HG03103 (cell line): ENCODE measurements around the gene FRMPD2.
"Not testable (repeated sequence)": the region's sequence is repeated elsewhere in the genome, so short reads cannot be mapped to it uniquely, and the experiment has no call there.

Experiments
- ATAC-seq: cut with Tn5 transposase; IDR thresholded peaks from one replicate; pipeline ENCODE4 v1.9.1; 2021; ENCODE audit warnings: low read depth; ENCODE audit not compliant: unreplicated experiment

FRMPD2 gene

DNA sequence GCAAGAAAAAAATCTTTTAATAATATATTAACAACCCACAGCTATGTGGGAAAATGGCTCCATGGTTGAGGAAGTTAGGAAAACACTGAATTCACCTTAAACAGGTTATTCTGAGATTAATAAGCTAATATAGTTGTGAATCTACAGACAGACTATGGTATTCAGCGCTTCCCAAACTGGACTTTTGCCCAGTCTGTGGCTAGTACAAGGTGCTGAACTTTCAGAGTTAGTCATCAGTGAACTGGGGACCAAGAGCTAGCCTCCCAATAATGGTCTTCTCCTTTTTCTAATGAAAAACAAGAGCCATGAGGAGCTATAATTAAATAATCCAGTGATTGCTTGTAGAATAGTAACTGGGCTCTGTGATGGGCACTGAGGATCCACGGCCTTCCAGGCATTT is 65.3 kb downstream of the FRMPD2 start:
- no peak for ATAC-seq

DNA sequence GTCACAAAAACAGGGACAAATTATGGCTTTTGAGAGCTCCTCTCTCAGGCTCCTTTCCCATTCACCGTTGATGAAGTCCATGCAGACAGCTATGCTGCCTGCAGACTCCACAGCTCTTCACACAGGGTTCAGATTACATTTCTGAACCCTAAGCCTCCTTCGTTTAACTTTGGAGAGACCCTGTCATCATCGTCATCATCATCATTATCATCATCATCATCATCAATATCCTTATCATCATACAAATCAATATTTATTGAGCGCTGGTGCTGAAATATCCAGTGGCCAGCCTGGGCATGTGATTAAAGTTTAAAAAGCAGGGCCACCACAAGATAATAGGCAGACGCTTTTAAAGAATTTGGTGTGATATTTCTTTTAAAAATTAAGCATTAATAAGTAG is 66.6 kb downstream of the FRMPD2 start:
- no peak for ATAC-seq

DNA sequence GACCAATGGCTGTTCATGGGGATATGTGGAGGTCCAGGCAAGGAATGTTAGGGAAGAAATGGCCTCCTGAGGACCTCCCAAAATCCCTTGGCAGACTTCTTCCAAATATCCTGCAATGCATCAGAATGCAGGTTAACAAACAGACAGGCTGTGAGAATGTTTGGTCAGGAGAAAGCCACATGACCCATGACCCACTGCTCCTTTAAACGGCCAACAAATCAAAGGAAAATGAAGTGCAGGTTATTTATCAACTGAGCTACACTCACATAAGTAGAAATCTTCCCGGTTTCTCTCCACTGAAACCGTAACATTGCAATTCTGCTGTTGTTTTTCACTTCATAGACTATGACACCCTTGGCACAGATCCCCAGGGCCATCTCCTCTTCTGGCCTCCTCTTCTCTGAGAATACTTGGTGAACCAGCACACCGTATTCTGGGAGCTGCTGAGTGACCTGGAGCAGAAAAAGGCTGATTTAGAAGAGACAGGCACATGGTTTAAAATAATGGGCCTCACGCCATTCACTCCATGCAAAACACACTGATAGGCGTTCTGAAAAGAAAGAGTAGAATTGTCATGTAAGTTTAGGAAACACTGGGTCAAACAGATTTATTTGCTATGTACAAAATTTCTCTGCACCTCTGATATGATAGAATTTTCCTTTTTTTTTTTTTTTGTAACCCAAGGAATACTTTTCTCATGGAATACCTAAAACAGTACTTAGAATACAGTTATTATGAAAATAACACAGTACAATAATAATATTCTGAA is 67.8 kb downstream of the FRMPD2 start:
- no peak for ATAC-seq

DNA sequence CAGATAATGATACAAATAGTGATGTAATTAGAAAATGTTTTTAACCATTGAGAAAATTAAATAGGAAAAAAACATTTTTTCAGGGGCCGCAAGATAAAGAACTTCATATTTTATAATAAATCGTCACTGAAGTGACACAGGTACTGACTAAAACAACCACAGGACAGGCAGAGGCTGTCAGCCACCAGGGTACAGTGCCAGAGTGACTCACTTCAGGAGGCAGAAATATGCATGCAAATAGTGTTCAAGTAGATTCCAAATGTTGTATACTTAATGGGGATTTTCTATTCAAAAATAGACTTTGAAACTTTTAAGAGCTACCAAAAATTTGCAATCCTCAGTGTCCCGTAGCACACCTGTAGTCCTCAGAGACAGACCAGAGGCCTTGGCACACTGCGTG is 68.6 kb downstream of the FRMPD2 start:
- ATAC-seq = peak; percentile 68

DNA sequence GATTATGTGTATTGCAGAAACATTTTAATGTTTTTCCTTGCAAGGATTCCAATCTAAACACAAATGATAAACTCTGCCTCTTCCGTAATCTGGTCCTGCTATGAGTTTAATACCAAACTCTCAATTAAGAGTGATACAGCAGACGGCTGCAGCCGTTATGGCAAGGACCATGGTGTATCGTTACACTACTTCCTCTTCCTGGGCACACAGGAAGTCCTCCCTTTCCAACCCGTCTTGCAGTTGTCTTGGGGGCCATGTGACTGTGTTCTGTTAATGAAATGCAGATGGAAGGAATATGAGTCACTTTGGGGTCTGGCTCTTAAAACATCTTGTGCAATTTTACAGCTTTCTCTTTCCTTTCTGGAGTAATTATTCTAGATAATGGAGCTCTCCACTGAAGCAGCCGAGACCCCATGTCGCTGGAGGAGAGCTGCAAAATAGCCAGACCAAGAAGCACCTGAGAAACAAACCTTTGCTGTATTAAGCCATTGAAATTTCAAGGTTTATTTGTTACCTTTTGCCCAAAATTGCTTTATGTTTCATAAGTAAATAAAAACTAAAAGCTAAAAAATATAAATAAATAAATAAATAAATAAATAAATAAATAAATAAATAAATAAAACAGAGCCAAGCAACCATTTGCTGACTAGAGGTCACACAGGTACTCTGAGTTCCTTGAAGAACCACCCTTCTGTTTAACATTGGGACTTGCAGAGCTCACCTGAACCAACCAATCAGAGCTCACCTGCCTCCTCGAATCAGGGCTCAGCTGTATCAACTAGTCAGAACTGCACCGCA is 74.7 kb downstream of the FRMPD2 start:
- no peak for ATAC-seq

DNA sequence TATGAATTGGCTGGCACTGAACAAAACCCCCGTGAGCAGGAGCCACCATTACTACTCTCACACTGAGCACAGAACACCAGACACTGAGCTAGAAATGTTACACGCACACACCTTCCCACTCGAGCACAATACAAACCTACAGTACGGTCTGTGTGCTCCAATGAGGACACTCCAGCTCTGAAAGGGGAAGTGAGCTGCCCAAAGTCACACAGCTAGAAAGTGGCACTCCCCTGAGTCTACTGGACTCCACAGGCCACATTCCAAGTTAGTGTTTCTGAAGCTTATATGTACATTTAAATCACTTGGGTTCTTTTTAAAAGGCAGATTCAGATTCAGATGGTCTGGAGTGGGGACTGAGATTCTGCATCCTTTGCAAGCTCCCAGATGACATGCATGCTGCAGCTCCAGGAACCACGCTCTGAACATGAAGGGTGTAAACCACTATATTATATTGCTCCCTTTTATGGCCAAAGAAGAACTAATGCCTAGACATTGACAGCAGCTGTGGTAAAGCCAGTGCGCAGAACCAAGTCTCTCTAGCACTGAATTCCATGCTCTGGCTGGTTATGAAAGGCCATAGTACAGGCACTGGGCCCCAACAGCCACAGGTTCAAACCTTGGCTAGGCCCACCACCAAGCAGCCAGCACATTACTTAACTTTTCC is 77.1 kb downstream of the FRMPD2 start:
- ATAC-seq = no peak

DNA sequence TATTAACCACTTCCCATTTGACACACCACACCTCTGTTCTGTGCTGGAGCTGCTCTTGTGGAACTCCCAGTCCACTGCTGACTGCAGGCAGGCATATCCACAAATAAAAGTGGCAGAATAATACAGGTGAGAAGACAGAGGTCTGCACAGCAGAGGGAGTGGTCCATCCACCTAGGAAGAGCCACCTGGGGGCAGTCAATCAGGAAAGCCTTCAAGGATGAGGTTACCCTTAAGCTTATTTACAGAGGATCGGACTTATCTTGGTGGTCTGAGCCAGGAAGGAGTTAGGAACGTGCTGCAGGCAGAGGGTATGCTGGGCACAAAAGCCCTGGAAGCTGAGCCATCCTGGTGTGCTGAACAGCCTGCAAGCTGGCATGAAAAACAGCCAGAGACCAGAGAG is 78.7 kb downstream of the FRMPD2 start:
- no peak for ATAC-seq

DNA sequence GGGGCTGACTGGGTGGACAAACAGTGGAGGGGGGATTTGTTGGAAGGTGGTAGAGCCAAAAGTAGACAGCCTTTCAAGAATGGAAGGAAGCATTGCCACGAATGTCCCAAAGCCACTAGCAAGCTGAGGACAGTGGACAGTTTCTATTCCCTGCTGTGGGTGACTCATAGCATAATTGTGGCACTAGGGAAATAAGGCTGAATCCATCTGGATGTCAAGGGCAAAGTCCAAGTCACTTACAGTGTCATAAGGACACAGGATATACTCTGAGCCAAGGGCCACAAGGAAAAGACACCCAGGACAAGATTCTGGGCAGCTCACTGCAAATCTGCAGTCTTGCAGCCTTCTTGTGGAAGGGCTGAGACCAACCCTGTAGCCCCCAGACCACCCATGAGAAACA is 79.7 kb downstream of the FRMPD2 start:
- no peak for ATAC-seq

DNA sequence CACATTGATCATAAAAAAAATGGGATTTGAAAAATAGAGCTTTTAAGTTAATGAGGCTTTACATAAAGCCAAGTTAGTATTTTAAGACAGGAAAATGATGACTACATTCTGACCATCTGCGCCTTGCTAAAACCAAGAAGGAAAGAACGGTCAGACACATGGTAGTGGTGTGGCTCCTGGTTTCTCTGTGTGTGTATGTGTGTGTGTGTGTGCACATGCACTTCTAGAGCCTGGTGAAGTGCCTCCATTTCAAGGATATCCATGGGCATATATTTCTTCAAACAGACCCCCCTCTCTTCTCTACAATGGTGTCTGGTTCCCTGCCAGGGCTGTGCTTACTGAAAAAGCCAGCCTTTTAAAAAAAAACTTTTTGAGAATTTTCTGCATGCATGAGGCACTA is 80.9 kb downstream of the FRMPD2 start:
- ATAC-seq = no peak

DNA sequence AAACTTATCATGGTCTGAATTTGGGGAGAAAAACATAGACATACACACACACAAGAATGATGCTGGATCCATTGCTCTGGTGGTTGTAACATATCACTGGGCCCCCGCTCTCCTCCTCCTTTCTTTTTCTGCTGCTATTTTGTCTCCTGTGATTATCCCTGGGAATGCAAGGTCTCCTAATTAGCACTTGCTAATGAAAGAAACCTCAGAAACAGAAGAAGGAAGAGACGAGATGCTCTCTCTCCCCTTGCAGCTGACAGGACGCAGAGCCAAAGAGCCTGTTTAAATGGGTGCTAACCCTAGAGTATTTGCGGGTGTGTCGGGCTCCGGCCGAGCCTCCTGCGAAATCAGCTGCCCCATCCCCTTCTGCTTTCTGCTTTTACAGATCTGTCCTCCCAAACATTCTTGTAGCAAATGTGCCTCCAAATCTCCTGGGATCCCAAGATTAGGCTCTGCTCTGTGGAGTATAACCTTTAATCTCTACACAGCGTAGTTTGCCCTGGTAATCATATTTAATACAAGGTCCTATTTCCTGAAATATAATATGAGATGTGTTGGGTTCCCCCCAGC is 81.5 kb downstream of the FRMPD2 start:
- ATAC-seq = no peak

DNA sequence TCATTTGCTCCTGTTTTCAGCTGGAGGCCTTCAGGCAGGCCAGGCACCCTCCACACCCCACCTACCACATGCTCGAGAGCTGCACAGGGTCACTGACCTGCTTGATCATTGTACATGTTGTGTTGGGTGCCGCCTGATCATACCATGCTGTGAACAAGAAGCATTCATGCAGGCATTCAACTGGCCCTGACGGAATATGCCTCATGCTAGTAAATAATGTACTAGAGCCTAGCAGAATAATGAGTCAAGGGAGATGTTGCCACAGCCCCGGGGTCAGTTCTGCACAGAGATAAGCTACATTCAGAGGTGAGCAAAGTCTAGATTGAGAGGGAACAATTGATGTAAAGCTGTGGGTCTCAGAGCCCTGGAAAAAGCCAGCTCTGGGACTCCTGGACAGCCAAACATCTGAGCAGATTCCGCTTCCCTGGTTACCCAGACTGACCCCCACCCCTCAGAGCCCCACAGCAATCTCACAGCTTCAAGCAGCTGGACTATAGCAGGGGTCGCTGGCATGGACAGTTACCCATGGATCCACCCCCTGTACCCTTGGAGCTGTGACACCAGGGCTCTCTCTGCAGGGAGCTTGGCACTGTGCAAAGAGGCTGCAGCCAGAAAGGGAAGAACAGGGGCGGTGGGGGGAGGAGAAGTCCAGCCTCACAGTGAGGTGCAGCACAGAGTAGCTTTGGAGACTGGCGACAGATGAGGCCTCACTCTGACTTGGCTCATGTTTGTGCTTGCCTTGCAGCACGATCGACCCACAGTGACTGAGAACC is 86.6 kb downstream of the FRMPD2 start:
- ATAC-seq = no peak

DNA sequence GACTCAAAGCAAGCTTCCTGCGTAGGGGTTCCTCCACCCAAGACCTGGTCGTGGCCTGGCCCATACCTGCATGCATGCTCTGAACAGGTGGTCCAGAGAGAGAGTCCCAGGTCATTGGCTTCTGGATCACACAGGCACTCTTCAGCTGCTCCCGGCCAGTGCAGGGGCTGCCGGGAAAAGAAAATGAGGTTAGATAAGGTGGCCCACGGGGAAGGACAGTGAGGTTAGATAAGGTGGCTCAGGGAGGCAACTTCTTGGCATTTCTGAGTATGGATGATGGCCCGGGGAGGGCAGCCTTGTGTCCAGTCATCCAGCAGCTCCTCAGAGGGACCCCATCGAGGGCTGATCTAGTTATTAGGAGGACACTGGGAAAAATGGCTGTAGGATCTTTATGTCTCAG is 87.4 kb downstream of the FRMPD2 start:
- no peak for ATAC-seq

DNA sequence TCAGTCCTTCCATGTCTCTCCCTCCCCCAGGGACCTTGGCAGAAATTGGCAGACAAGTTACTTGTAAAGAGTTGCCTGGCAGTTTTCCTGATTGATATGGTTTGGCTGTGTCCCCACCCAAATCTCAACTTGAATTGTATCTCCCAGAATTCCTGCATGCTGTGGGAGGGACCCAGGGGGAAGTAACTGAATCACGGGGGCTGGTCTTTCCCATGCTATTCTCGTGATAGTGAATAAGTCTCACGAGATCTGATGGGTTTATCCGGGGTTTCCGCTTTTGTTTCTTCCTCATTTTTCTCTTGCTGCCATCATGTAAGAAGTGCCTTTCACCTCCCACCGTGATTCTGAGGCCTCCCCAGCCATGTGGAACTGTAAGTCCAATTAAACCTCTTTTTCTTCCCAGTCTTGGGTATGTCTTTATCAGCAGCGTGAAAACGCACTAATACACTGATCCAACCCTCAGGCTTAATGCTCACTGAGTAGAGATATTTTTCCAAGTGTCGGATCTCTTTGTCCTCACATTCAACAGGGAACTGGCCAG is 88.2 kb downstream of the FRMPD2 start:
- ATAC-seq = not testable (repeated sequence)

DNA sequence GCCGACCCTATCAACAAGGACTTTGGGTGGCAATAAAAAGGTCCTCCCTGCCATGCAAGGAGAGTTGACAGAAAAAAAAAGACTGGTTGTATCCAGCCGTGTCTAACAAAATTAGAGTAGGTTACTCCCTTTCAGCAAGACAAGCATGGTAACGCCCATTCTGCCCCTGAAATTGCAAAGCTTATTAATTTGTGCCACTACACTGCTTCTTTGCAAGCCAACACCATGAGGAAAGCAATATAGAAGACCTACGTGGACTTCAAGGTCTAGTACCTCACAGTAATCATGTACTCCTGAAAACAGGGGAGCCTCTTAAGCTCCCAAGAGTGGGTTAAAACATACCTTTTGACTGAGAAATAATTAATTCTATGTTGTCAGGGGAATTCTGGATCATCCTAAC is 90.3 kb downstream of the FRMPD2 start:
- ATAC-seq = no peak

DNA sequence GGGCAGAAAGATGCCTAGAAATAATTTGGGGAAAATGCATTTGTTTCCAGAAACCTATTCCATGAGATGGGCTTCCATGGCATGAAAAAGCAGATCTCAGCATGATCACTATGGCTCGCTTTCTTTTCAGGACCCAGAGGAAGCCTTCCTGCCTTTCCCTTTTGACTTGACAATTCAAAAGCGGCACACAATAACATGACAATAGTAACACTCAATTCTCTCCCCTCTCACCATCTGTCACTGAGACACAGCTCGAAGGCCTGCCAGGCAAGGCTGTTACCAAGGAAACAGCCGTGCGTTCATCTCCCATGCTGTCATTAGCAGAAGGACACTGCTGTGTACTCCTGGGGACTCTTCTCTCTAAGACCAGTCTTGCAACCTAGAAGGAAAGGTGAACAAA is 101.8 kb downstream of the FRMPD2 start:
- ATAC-seq = not testable (repeated sequence)

DNA sequence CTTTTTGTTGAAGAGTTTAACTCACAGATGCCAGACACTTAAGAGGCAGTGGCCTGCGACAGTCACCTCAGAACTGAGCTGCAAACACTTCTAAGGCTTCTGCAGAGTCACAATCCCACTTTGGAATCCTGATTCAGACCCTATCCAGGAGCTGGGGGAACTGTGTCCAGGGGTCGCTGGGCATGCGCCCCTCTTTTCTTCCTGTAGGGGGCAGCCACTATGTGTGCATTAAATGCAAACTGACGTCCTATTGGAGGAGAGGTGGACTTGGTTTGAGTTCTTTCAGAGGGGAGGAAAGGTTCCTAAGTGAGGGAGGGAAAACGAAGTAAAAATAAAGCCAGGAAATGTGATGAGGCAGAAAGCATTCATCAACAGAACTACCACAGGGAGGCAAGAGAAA is 113.8 kb downstream of the FRMPD2 start:
- not testable (repeated sequence) for ATAC-seq

DNA sequence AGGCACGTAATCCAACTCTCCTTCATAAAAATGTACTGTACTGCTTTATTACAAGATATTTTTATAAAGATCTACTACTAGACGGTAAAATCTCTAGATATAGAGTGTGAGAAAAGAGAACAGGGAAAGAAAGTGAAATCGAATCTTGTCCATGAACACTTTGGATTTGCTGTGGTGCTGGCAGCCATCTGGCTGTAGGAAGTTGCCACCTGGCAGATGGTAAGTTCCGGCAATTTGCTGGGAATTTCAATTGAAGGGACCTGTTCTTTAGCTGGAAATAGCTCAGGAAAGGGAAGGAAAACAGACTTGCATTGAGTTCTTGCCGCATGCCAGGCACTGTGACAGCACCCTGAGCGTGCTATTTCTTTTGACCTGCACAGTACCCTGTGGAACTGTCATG is 114.3 kb downstream of the FRMPD2 start:
- not testable (repeated sequence) for ATAC-seq

DNA sequence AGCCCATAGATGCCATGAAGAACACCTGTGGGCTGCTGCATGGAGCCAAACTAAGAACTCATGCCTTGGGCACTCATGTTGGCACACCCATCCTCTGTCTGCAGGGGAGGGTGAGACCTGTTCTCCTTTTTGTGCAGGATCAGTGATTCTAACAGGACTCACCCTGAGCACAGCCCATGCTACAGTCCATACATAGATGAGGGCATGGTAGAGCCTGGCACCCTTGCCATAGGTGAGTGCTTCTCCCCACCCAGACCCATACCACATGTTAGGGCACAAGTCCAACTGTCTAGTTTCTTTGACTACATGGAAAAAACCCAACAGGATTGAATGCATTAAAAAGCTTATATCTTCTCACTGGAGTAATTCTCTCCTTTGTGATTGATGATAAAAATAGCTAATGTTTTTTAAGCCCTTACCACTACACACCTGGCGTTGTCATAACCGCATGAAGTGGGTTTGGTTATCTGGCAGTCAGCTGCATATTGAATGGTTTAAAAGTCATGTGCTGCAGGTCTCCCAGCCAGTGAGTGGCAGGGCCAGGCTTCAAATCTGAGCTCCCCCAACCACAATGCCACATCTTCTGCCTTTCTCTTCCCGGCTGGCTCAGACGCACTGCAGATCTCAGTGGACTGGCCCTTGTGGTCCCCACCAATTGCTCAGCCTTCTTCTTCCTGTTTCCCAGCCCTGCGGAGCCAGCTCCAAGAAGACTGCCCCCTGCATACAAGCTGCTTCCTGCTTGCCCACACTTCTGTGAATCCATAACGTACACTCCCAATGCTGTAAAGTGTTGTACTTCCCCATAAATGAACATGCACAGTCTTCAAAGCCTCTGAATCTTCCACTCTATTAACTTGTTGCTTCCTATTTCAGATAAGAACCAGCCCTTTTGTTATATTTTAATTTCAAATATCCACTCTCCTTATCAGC is 120.0 kb downstream of the FRMPD2 start:
- not testable (repeated sequence) for ATAC-seq

DNA sequence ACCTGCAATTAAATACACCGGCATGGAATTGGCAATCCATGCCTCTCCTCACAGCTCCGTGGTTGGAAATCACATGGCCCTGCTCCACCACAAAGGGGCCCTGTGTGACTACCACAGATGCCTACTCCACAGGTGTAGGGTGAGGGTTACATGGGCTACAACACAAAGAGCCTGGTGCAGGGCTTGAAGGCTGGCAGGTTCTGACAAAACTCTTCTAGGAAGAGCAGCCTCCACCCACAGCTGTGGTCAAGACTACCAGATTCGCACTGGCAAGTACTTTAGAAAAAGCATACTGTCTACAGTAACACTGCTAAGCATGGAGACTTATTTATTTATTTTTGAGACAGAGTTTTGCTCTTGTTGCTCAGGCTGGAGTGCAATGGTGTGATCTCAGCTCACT is 126.9 kb downstream of the FRMPD2 start:
- ATAC-seq = not testable (repeated sequence)
